ENCODE measurements around the gene PFN3. TPM values are rescaled to one million over a fixed set of nuclear protein-coding genes. Genes with fewer than 3 reads are reported as not detected.

The PFN3 gene
- total RNA-seq, 4 donors from 2014 or later, result not detected

GRCh38 chr5:177372910-177373309 lies 27.6 kb downstream of the PFN3 start:
- intact Hi-C loops (cut with DNase I; ENCODE audit: low total_unique reads) (no loop called here), in situ Hi-C loops (cut with MboI; ENCODE audit: low sequenced_read_pairs in 4 of 4) (no loop called here)
- ATAC-seq (no peak), DNase-seq (no peak)
- Histone ChIP-seq H3K27me3 (no peaks in the 10 kb centered on the region), H3K27ac (no peak overlapping the region), H3K9me3 (no peaks in the 10 kb centered on the region), H3K36me3 (no peaks in the 10 kb centered on the region), H3K4me1 (peaks cover 21 to 30% of the 10 kb centered on the region in 2 donors), H3K4me3 (no peak overlapping the region)
- no peak for TF ChIP-seq CTCF (IDR thresholded peaks at IDR 0.05 in 4 of 5, conservative IDR thresholded peaks at IDR 0.05 in 1 of 5)
- no peak for TF ChIP-seq POLR2A (IDR thresholded peaks at IDR 0.05)

DNA sequence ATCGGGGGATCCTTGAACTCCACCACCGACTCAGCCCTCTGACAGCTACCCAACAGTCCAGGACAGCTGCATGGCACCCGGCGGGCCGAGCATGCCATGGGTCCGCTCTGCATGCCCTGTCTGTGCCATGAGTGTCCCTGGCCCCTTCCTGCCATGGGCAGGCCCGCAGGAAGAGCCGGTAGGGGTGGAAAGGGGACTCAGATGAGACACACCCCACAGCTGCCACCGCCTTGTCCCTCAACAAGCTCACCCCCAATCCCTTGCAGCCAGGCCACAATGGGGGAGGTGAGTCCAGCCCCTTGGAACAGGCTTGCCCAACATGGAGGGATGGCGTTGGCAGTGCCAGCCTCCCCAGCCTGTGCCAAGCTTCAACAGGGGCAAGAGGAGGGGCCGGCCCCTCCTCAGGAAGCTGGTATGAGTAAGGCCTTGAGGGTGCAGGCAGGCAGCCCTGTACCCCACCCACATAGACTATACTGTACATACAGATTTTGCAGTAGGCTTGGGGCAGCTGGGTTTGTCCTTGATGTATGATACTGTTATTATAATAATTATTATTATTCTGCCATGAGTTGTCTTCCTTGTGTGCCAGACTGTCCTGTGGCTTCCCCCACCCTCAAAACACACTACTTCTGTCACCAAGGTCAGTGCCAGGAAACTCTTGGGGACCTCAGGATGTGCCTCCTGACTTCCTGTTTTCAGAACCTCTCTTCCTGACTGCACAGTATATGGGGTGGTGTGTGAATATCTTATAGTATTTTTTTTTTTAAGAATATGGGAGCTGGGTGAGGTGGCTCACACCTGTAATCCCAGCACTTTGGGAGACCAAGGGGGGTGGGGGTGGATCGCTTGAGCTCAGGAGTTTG lies 28.2 kb downstream of the PFN3 start:
- H3K4me3 ChIP-seq, result no peak overlapping the region
- DNase-seq (no peak), ATAC-seq (no peak)
- H3K9me3 ChIP-seq, result no peaks in the 10 kb centered on the region
- peaks cover 28 to 34% of the 10 kb centered on the region in 2 donors for H3K4me1 ChIP-seq
- H3K27ac ChIP-seq, result peak overlapping the region in 1 of 4 donors; percentile 83
- TF ChIP-seq POLR2A (IDR thresholded peaks at IDR 0.05) (no peak), CTCF (IDR thresholded peaks at IDR 0.05 in 4 of 5, conservative IDR thresholded peaks at IDR 0.05 in 1 of 5) (no peak)
- intact Hi-C loops (cut with DNase I; ENCODE audit: low total_unique reads), result no loop called here
- no peaks in the 10 kb centered on the region for H3K27me3 ChIP-seq
- no peaks in the 10 kb centered on the region for H3K36me3 ChIP-seq
- in situ Hi-C loops (cut with MboI; ENCODE audit: low sequenced_read_pairs in 4 of 4), result no loop called here

DNA sequence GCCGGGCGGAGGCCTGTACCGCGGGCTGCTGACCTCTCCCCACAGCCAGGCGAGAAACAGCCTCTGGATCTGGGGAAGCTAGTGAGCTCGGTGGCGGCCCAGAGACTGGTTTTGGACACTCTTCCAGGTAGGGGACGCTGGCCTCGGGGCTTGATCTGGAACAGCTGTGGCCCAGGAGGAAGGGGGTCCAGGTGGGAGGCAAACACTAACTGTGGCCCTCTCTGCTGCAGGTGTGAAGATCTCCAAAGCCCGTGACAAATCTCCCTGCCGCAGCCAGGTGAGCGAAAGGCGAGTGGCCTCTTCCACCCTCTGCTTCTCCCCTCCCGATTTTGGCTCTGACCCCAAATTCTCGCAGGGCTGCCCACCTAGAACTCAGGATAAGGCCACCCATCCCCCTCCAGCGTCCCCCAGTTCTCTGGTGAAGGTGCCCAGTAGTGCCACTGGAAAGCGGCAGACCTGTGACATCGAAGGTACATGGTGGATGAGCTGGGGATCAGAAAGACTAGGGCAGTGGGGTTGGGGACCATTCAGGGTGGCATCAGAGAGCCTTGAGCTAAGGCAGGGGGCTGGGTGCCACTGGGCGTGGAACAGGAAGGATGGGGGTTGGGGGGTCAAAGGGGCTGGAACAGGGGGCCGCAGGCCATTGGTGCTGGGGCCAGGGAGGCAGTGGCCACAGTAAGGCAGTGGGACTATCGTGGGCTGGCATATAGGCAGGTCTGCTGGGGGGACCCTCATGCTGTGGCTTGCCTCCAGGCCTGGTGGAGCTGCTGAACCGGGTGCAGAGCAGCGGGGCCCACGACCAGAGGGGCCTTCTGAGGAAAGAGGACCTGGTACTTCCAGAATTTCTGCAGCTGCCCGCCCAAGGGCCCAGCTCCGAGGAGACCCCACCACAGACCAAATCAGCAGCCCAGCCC lies 29.1 kb downstream of the PFN3 start:
- no peaks in the 10 kb centered on the region for H3K9me3 ChIP-seq
- TF ChIP-seq POLR2A (IDR thresholded peaks at IDR 0.05) (no peak), CTCF (IDR thresholded peaks at IDR 0.05 in 4 of 5, conservative IDR thresholded peaks at IDR 0.05 in 1 of 5) (no peak)
- no peaks in the 10 kb centered on the region for H3K36me3 ChIP-seq
- no peaks in the 10 kb centered on the region for H3K27me3 ChIP-seq
- peaks cover 35% of the 10 kb centered on the region in 2 donors for H3K4me1 ChIP-seq
- peak overlapping the region; percentile 63 to 83 (median 79) for H3K27ac ChIP-seq
- intact Hi-C loops (cut with DNase I; ENCODE audit: low total_unique reads) (no loop called here), in situ Hi-C loops (cut with MboI; ENCODE audit: low sequenced_read_pairs in 4 of 4) (no loop called here)
- ATAC-seq, result no peak
- no peak for DNase-seq
- H3K4me3 ChIP-seq, result peak overlapping the region; percentile 44 to 57 (median 50)

DNA sequence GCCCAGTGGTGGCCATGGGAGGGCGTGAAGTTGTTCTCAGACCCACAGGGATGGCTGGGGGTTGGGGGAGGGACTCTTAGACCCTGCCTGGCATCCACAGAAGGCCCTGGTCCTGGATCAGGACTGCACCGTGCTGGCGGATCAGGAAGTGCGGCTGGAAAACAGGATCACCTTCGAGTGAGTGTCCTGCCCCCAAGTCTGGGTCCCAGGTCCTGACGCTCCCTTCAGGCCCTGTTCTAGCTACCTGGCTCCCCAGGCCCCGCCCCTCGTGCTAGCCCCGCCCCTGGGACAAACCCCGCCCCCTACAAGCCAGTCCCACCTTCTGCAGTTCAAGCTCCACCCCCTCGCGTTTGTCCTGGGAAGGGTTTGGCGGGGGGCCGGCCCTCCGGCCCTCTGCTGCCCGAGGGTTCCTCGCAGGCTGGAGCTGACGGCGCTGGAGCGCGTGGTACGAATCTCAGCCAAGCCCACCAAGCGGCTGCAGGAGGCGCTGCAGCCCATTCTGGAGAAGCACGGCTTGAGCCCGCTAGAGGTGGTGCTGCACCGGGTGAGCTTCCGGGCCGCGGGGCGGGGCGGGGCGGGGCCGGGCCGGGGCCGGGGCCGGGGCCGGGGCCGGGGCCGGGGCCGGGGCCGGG lies 29.9 kb downstream of the PFN3 start:
- Histone ChIP-seq H3K36me3 (no peaks in the 10 kb centered on the region), H3K27me3 (no peaks in the 10 kb centered on the region), H3K9me3 (no peaks in the 10 kb centered on the region), H3K4me1 (peaks cover 35 to 39% of the 10 kb centered on the region in 2 donors), H3K4me3 (peak overlapping the region; percentile 44 to 57 (median 50)), H3K27ac (peak overlapping the region; percentile 74 to 83 (median 79))
- ATAC-seq (peak; percentile 61 to 68), DNase-seq (peak; percentile 65 to 92)
- intact Hi-C loops (cut with DNase I; ENCODE audit: low total_unique reads), result no loop called here
- TF ChIP-seq POLR2A (IDR thresholded peaks at IDR 0.05), result no peak
- peak in 4 of 5 experiments; percentile 33 to 51 (median 50) for TF ChIP-seq CTCF (IDR thresholded peaks at IDR 0.05 in 4 of 5, conservative IDR thresholded peaks at IDR 0.05 in 1 of 5)
- in situ Hi-C loops (cut with MboI; ENCODE audit: low sequenced_read_pairs in 4 of 4), result no loop called here
